Nephron (organoid): Measurements from ENCODE around the gene GLRA2.

Experiments
- H3K27ac Mint-ChIP-seq, 3 experiments: 2 replicates each; pipeline ENCODE4 v1.8.0; 2020; ENCODE audit warnings: mixed read lengths in 3 of 3, mild to moderate bottlenecking in 2 of 3, moderate library complexity in 1 of 3
- H3K27me3 Mint-ChIP-seq: 2 replicates; pipeline ENCODE4 v1.8.0; 2021; ENCODE audit warnings: low read depth, mild to moderate bottlenecking, moderate library complexity, mixed read lengths
- H3K36me3 Mint-ChIP-seq: 2 replicates; pipeline ENCODE4 v1.8.0; 2020; ENCODE audit warnings: low read depth, mixed read lengths
- H3K4me1 Mint-ChIP-seq: 2 replicates; pipeline ENCODE4 v1.8.0; 2020; ENCODE audit warnings: mixed read lengths
- H3K4me3 Mint-ChIP-seq, 3 experiments: 2 replicates each; pipeline ENCODE4 v1.8.0; 2020; ENCODE audit warnings: mild to moderate bottlenecking in 3 of 3, mixed read lengths in 3 of 3, moderate library complexity in 2 of 3
- H3K9me3 Mint-ChIP-seq: 2 replicates; pipeline ENCODE4 v1.8.0; 2020; ENCODE audit warnings: mixed read lengths
- TF ChIP-seq, protein P1 (sequence below), 3 experiments: fragments of 200-600 bp; sonication (generic); IDR thresholded peaks; one replicate each; pipeline ENCODE4 v1.5.0; 2021; ENCODE audit warnings: antibody characterized with exemption in 3 of 3; ENCODE audit not compliant: unreplicated experiment in 3 of 3

Gene GLRA2

GRCh38 chrX:14717949-14718348 is 188.6 kb downstream of the GLRA2 start:
- Mint-ChIP-seq H3K27me3 (no peaks in the 10 kb centered on the region), H3K9me3 (peaks cover 4% of the 10 kb centered on the region), H3K4me1 (no peaks in the 10 kb centered on the region), H3K27ac (no peak overlapping the region), H3K4me3 (no peak overlapping the region), H3K36me3 (no peaks in the 10 kb centered on the region)
- TF ChIP-seq, protein P1, sequence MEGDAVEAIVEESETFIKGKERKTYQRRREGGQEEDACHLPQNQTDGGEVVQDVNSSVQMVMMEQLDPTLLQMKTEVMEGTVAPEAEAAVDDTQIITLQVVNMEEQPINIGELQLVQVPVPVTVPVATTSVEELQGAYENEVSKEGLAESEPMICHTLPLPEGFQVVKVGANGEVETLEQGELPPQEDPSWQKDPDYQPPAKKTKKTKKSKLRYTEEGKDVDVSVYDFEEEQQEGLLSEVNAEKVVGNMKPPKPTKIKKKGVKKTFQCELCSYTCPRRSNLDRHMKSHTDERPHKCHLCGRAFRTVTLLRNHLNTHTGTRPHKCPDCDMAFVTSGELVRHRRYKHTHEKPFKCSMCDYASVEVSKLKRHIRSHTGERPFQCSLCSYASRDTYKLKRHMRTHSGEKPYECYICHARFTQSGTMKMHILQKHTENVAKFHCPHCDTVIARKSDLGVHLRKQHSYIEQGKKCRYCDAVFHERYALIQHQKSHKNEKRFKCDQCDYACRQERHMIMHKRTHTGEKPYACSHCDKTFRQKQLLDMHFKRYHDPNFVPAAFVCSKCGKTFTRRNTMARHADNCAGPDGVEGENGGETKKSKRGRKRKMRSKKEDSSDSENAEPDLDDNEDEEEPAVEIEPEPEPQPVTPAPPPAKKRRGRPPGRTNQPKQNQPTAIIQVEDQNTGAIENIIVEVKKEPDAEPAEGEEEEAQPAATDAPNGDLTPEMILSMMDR (IDR thresholded peaks at IDR 0.05; ENCODE audit: unreplicated experiment in 3 of 3), result no peak

GRCh38 chrX:14718403-14718802 is 189.1 kb downstream of the GLRA2 start:
- no peak overlapping the region for H3K4me3 Mint-ChIP-seq
- TF ChIP-seq, protein P1 (IDR thresholded peaks at IDR 0.05; ENCODE audit: unreplicated experiment in 3 of 3), result no peak
- no peaks in the 10 kb centered on the region for H3K4me1 Mint-ChIP-seq

GRCh38 chrX:14729058-14729457 is 199.7 kb downstream of the GLRA2 start:
- peaks cover 10% of the 10 kb centered on the region for H3K9me3 Mint-ChIP-seq
- no peaks in the 10 kb centered on the region for H3K4me1 Mint-ChIP-seq
- H3K36me3 Mint-ChIP-seq, result no peaks in the 10 kb centered on the region
- TF ChIP-seq, protein P1 (IDR thresholded peaks at IDR 0.05; ENCODE audit: unreplicated experiment in 3 of 3), result no peak
- H3K27ac Mint-ChIP-seq, result no peak overlapping the region
- H3K27me3 Mint-ChIP-seq, result no peaks in the 10 kb centered on the region
- H3K4me3 Mint-ChIP-seq, result no peak overlapping the region

More at GRCh38 chrX:14718403-14718802, 189.1 kb downstream of the GLRA2 start:
- Mint-ChIP-seq H3K36me3 (no peaks in the 10 kb centered on the region), H3K9me3 (no peaks in the 10 kb centered on the region), H3K27ac (no peak overlapping the region), H3K27me3 (no peaks in the 10 kb centered on the region)

DNA sequence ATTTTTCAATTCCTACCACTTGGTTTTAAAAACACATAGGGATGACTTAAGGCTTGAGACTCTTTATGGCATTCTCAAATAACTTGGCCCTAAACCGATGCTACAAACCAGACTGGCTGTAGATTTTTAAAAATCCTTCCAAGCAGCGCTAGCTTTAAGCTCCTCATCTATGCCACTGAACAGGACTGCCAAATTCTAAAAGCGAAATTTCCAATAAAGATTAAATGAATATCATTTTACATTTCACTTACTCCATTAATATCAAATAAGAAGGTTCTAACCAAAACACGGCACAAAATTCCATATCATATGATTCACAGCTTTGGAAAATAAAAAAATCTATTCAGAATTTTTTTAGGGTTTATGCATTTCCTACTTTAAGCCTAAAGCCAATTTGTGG is 209.3 kb downstream of the GLRA2 start:
- TF ChIP-seq, protein P1 (IDR thresholded peaks at IDR 0.05; ENCODE audit: unreplicated experiment in 3 of 3), result no peak
- Mint-ChIP-seq H3K27me3 (no peaks in the 10 kb centered on the region), H3K4me3 (no peak overlapping the region), H3K9me3 (peaks cover 9% of the 10 kb centered on the region), H3K4me1 (no peaks in the 10 kb centered on the region), H3K27ac (no peak overlapping the region), H3K36me3 (no peaks in the 10 kb centered on the region)

DNA sequence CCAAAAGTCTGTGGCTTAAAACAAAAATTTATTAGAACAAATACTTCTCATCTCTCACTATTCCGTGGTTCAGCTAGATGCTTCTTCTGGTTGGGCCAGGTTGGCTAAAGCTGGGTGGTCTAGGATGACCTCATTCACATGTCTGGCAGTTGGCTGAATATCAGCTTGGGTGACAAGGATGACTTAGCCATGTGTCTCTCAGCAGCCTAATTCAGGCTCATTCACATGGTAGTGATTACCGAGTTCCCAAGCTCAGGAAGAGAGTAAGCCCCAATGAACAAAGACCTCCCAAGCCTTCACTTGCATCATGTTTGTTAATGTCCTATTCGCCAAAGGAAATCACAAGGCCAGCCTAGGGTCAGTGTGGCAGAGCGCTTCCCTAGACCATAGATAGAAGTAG is 224.1 kb downstream of the GLRA2 start:
- no peaks in the 10 kb centered on the region for H3K27me3 Mint-ChIP-seq
- TF ChIP-seq, protein P1 (IDR thresholded peaks at IDR 0.05; ENCODE audit: unreplicated experiment in 3 of 3), result no peak
- no peak overlapping the region for H3K4me3 Mint-ChIP-seq
- H3K27ac Mint-ChIP-seq, result no peak overlapping the region
- peaks cover 26% of the 10 kb centered on the region for H3K9me3 Mint-ChIP-seq
- H3K36me3 Mint-ChIP-seq, result no peaks in the 10 kb centered on the region
- no peaks in the 10 kb centered on the region for H3K4me1 Mint-ChIP-seq

DNA sequence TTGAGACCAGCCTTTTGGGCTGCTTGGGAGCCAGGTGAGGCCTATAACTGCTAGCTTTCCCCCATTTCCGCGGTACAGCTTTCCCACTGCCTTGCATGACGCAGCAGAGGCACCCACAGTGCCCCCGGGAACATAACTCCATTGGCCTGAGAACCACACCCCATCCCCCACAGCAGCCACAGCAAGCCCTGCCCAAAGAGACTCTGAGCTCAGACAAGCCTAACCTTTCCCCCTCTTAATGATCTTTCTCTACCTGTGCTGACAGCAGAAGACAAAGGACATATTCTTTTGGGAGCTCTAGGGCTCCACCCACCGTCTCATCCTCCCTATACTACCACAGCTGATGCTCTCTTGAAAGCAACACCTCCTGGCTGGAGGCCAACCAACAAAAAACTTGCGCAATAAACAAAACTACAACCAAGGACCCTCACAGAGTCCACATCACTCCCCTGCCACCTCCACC is 228.7 kb downstream of the GLRA2 start:
- TF ChIP-seq, protein P1 (IDR thresholded peaks at IDR 0.05; ENCODE audit: unreplicated experiment in 3 of 3), result no peak
- Mint-ChIP-seq H3K36me3 (no peaks in the 10 kb centered on the region), H3K9me3 (peaks cover 36% of the 10 kb centered on the region), H3K4me3 (no peak overlapping the region), H3K4me1 (no peaks in the 10 kb centered on the region), H3K27ac (no peak overlapping the region), H3K27me3 (no peaks in the 10 kb centered on the region)
